Retinal pigment epithelial cell (primary cell): ENCODE measurements around the gene DNAJC28.
A peak's percentile ranks its signal among the peaks of the same experiment; 100 is the strongest.

Source experiments
- DNase-seq: peaks from one replicate; pipeline ENCODE4 v3.0.0-alpha.2; 2010; ENCODE audit warnings: low read depth
- H3K4me3 ChIP-seq: 2 replicates; pipeline ENCODE4 v1.5.1; 2011; ENCODE audit warnings: mild to moderate bottlenecking, low read length, control low read depth, moderate library complexity
- TF ChIP-seq, protein P1 (sequence below): conservative IDR thresholded peaks from 2 replicates; pipeline ENCODE4 v1.5.1; 2011; ENCODE audit warnings: low read depth, low read length, control low read depth, inconsistent platforms

DNAJC28 gene, protein sequence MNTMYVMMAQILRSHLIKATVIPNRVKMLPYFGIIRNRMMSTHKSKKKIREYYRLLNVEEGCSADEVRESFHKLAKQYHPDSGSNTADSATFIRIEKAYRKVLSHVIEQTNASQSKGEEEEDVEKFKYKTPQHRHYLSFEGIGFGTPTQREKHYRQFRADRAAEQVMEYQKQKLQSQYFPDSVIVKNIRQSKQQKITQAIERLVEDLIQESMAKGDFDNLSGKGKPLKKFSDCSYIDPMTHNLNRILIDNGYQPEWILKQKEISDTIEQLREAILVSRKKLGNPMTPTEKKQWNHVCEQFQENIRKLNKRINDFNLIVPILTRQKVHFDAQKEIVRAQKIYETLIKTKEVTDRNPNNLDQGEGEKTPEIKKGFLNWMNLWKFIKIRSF

DNA sequence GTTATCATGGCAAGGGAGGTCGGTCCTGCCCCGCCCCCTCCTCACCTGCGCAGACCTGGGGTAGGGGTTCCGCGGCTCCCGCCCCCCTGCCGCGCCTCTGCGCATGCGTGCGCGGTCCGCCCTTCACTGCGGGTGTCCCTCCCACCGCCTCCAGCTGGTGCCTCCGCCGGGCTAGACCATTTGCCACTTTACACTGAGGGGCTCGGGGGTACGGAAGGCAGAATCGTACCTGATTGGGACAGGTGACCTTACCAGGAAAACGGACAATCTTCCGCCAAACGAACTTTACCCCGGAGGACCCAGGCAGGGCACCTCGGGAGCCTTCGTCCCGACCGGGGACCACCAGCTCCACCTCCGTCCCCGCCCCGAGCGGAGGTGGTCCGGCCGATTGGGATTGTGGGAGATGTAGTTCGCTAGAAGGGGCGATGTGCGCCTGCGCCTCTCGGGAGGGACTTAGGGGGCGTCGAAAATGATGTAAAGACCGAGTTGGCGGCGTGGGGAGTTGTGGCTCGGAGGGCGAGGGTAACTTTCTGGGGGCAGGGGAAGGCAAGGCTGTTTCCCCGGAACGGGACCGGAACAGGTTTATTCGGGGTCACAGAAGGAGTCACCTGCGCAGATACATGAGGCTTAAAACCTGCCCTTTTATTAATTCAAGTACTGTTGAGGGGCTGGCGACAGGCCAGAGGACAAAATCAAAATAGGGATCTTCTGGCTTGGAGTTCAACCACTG, at the start of gene DNAJC28:
Gene DNAJC28, minus strand, starts transcription at position 344 of the 730 bp plus-strand sequence. CDS start 2,323 bp downstream, outside the sequence.
- peak; percentile 67 for DNase-seq
- TF ChIP-seq, protein P1, sequence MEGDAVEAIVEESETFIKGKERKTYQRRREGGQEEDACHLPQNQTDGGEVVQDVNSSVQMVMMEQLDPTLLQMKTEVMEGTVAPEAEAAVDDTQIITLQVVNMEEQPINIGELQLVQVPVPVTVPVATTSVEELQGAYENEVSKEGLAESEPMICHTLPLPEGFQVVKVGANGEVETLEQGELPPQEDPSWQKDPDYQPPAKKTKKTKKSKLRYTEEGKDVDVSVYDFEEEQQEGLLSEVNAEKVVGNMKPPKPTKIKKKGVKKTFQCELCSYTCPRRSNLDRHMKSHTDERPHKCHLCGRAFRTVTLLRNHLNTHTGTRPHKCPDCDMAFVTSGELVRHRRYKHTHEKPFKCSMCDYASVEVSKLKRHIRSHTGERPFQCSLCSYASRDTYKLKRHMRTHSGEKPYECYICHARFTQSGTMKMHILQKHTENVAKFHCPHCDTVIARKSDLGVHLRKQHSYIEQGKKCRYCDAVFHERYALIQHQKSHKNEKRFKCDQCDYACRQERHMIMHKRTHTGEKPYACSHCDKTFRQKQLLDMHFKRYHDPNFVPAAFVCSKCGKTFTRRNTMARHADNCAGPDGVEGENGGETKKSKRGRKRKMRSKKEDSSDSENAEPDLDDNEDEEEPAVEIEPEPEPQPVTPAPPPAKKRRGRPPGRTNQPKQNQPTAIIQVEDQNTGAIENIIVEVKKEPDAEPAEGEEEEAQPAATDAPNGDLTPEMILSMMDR = no peak
- H3K4me3 ChIP-seq = peak within 1 kb of the TSS; percentile 67

DNA sequence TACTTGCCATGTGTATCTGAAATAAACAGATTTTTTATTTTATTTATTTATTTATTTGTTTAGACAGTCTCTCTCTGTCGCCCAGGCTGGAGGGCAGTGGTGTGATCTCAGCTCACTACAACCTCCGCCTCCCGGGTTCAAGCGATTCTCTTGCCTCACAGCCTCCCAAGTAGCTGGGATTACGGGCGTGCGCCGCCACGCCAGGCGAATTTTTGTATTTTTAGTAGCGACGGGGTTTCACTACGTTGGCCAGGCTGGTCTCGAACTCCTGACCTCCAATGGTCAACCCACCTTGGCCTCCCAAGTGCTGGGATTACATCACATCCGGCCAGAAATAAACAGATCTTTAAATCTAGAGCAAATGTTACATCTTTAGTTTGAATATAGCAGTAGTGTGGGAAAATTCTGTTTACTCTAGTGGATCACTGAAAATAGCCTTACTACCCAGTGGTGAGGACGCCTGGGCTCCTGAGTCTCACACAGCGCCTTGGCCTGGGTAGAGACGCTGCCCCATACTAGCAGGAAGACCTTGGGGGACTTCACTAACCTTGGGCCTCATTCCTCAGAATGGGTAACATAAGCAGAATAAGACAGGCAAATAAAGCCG, 49.7 kb upstream of the DNAJC28 start:
- DNase-seq = no peak
- TF ChIP-seq, protein P1 = no peak
- peak overlapping the region; percentile 90 for H3K4me3 ChIP-seq

DNA sequence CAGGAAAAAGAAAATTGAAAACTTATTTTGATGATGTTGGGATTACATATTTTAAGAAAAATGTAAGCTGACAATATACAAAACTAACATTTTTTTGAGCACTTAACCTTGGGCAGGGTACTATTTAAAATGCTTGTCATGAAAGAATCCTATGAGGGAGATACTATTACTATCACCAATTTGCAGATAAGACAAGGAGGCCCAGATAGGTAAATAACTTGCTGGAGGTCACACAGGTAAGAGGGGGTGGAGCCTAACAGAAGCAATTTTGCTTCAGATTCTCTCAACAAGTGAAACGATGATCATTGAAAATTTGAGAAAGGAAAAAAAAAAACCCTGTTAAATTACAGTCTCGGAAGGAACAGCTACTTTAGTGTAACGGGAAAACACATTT, 49.2 kb upstream of the DNAJC28 start:
- TF ChIP-seq, protein P1 = no peak
- no peak for DNase-seq
- H3K4me3 ChIP-seq = peak overlapping the region; percentile 90

DNA sequence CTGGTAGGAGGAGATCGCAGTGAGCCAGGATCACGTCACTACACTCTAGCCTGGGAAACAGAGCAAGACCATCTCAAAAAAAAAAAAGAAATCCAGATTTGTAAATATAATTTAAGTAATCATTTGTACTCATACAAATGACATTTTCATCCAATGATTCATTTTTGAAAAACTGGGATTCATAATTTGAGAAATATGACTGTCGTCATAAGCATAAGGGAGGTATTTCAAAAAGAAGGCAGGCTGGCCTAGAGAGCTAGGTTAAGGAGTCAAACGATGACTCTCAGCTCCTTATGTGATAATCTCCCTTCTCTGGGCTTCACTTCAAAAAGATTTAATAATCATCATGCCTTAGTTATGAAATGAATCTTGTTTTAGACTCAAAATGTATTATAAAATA, 48.1 kb upstream of the DNAJC28 start:
- TF ChIP-seq, protein P1 = no peak
- DNase-seq = no peak
- no peak overlapping the region for H3K4me3 ChIP-seq

DNA sequence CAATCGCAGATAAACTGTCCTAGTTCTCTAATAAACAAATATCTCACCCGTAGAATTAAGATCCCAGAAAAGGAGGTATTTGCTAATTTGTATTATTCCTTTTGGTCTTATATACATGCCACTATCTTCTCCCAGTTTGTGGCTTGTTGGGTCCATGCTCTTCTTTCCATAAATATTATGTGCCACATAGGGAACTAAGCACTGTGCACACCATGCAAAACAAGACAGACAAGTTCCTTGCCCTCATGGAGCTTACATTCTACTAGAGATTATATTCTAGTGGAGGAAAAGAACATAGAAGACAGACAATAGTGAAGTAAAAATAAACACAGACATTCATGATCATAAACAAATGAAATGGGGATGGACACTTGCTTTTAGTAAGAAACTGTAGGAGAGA, 45.7 kb upstream of the DNAJC28 start:
- DNase-seq = no peak
- TF ChIP-seq, protein P1 = no peak
- no peak overlapping the region for H3K4me3 ChIP-seq

DNA sequence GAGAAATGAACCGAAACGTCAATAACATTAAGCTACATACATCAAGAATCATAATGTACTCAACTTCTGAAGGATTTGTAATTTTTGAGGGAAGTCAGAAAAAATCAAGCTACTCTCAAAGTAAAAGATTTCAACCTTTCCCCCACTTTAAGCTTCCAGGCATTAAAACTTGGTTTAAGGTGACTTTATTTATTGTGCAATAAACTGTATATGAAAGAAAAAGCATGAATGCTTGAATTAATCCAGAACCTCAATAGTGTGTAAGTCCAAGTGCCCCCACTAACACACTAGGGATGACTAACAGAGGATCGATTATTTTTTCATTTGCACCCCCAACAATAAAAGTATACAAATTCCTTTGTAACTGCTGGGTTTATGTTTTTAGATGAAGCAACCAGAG, 39.5 kb upstream of the DNAJC28 start:
- DNase-seq = no peak
- no peak overlapping the region for H3K4me3 ChIP-seq
- TF ChIP-seq, protein P1 = no peak
